Measurements from ENCODE around the gene PLPP1.
A peak's percentile ranks its signal among the peaks of the same experiment; 100 is the strongest.

PLPP1 gene

DNA sequence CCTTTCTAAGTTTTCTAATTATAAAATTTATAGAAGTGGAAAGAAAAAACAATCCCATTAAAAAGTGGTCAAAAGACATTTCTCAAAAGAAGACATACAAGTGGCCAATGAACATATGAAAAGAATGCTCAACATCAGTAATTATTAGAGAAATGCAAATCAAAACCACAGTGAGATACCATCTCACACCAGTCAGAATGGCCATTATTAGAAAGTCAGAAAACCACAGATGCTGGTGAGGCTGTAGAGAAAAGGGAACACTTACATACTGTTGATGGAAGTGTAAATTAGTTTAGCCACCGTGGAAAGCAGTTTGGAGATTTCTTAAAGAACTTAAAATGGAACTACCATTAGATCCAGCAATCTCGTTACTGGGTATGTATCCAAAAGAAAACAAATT lies 23.7 kb upstream of the PLPP1 start:
- Histone ChIP-seq H3K27ac (ENCODE audit: low read length) (no peak overlapping the region), H3K79me2 (ENCODE audit: low read length) (no peaks in the 10 kb centered on the region), H3K4me2 (ENCODE audit: low read depth, low read length) (no peak overlapping the region), H3K4me3 (ENCODE audit: low read length) (no peak overlapping the region), H3K9ac (ENCODE audit: low read length) (no peak overlapping the region), H3K4me1 (ENCODE audit: low read length) (no peaks in the 10 kb centered on the region), H4K20me1 (ENCODE audit: insufficient read depth, low read length) (no peaks in the 10 kb centered on the region), H3K9me2 (replicated peaks; ENCODE audit: insufficient read depth, low read length) (no peaks in the 10 kb centered on the region), H3K27me3 (replicated peaks; ENCODE audit: insufficient read depth, low read length) (no peaks in the 10 kb centered on the region), H2AFZ (ENCODE audit: low read length) (no peak overlapping the region), H3K36me3 (replicated peaks; ENCODE audit: insufficient read depth, low read length) (no peaks in the 10 kb centered on the region), H3F3A (ENCODE audit: insufficient read depth, low read length) (no peaks in the 10 kb centered on the region), H3K9me3 (replicated peaks; ENCODE audit: insufficient read depth, low read length) (no peaks in the 10 kb centered on the region)
- no peak for TF ChIP-seq EZH2phosphoT487 (IDR thresholded peaks at IDR 0.05; ENCODE audit: low read length)
- TF ChIP-seq, protein P1, sequence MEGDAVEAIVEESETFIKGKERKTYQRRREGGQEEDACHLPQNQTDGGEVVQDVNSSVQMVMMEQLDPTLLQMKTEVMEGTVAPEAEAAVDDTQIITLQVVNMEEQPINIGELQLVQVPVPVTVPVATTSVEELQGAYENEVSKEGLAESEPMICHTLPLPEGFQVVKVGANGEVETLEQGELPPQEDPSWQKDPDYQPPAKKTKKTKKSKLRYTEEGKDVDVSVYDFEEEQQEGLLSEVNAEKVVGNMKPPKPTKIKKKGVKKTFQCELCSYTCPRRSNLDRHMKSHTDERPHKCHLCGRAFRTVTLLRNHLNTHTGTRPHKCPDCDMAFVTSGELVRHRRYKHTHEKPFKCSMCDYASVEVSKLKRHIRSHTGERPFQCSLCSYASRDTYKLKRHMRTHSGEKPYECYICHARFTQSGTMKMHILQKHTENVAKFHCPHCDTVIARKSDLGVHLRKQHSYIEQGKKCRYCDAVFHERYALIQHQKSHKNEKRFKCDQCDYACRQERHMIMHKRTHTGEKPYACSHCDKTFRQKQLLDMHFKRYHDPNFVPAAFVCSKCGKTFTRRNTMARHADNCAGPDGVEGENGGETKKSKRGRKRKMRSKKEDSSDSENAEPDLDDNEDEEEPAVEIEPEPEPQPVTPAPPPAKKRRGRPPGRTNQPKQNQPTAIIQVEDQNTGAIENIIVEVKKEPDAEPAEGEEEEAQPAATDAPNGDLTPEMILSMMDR (IDR thresholded peaks at IDR 0.05; ENCODE audit: low read length) = no peak
- TF ChIP-seq EZH2 (optimal IDR thresholded peaks at IDR 0.05; ENCODE audit: low read depth, low read length) = no peak
- DNase-seq = peak; percentile 32

DNA sequence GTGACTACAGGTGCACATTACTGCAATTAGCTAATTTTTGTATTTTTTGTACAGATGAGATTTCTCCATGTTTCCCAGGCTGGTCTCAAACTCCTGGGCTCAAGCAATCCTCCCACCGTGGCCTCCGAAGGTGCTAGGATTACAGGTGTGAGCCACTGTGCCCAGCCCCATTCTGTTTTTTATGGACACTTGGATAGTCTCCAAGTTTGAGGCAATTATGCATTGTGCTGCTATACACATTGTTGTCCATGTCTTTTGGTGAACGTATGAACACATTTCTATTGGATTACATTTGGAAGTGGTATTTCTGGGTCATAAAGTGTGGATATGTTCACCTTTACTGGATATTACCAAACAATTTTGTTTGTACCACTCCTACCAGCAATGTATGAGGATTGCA lies 22.4 kb upstream of the PLPP1 start:
- Histone ChIP-seq H3K4me1 (ENCODE audit: low read length) (no peaks in the 10 kb centered on the region), H3F3A (ENCODE audit: insufficient read depth, low read length) (no peaks in the 10 kb centered on the region), H3K4me3 (ENCODE audit: low read length) (no peak overlapping the region), H3K9ac (ENCODE audit: low read length) (no peak overlapping the region), H3K27me3 (replicated peaks; ENCODE audit: insufficient read depth, low read length) (no peaks in the 10 kb centered on the region), H2AFZ (ENCODE audit: low read length) (no peak overlapping the region), H3K9me3 (replicated peaks; ENCODE audit: insufficient read depth, low read length) (no peaks in the 10 kb centered on the region), H3K4me2 (ENCODE audit: low read depth, low read length) (no peak overlapping the region), H3K36me3 (replicated peaks; ENCODE audit: insufficient read depth, low read length) (no peaks in the 10 kb centered on the region), H3K27ac (ENCODE audit: low read length) (no peak overlapping the region), H3K9me2 (replicated peaks; ENCODE audit: insufficient read depth, low read length) (no peaks in the 10 kb centered on the region), H3K79me2 (ENCODE audit: low read length) (no peaks in the 10 kb centered on the region), H4K20me1 (ENCODE audit: insufficient read depth, low read length) (no peaks in the 10 kb centered on the region)
- TF ChIP-seq EZH2phosphoT487 (IDR thresholded peaks at IDR 0.05; ENCODE audit: low read length) (no peak), EZH2 (optimal IDR thresholded peaks at IDR 0.05; ENCODE audit: low read depth, low read length) (no peak)
- TF ChIP-seq, protein P1 (IDR thresholded peaks at IDR 0.05; ENCODE audit: low read length) = no peak
- DNase-seq = no peak

DNA sequence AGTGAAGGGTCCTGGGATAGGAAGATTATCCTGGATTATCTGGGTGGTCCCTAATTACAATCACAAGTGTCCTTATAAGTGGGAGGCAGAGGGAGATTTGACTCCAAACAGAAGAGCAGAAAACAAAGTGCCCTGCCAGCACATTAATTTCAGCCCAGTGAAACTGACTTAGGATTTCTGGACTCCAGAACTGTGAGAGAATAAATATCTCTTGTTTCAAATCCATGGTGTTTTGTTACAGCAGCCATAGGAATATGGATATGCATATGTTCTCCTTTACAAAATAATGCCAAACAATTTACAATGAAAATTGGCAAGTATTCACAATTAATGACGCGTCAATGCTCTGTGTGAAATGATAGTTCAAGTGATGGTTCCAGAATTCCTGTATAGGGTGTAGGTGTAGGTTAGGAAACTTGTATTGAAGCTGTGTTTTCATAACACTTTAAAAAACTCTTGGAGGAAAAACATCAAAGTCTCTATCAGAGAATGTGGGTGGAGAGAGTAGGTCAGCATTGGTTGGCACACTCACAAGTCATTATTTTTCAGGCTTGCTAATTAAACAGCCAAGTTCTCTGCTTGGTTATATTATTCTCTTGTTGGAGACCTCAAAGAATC lies 19.9 kb upstream of the PLPP1 start:
- DNase-seq = no peak
- H3K9ac ChIP-seq (ENCODE audit: low read length) = no peak overlapping the region
- H3K9me3 ChIP-seq (replicated peaks; ENCODE audit: insufficient read depth, low read length) = no peaks in the 10 kb centered on the region
- no peaks in the 10 kb centered on the region for H3K9me2 ChIP-seq (replicated peaks; ENCODE audit: insufficient read depth, low read length)
- H3K36me3 ChIP-seq (replicated peaks; ENCODE audit: insufficient read depth, low read length) = no peaks in the 10 kb centered on the region
- H3K27ac ChIP-seq (ENCODE audit: low read length) = no peak overlapping the region
- no peak overlapping the region for H3K4me2 ChIP-seq (ENCODE audit: low read depth, low read length)
- no peaks in the 10 kb centered on the region for H4K20me1 ChIP-seq (ENCODE audit: insufficient read depth, low read length)
- no peaks in the 10 kb centered on the region for H3F3A ChIP-seq (ENCODE audit: insufficient read depth, low read length)
- no peak overlapping the region for H2AFZ ChIP-seq (ENCODE audit: low read length)
- H3K79me2 ChIP-seq (ENCODE audit: low read length) = no peaks in the 10 kb centered on the region
- H3K27me3 ChIP-seq (replicated peaks; ENCODE audit: insufficient read depth, low read length) = no peaks in the 10 kb centered on the region
- TF ChIP-seq EZH2phosphoT487 (IDR thresholded peaks at IDR 0.05; ENCODE audit: low read length) (no peak), EZH2 (optimal IDR thresholded peaks at IDR 0.05; ENCODE audit: low read depth, low read length) (no peak)
- TF ChIP-seq, protein P1 (IDR thresholded peaks at IDR 0.05; ENCODE audit: low read length) = no peak
- H3K4me3 ChIP-seq (ENCODE audit: low read length) = no peak overlapping the region
- H3K4me1 ChIP-seq (ENCODE audit: low read length) = no peaks in the 10 kb centered on the region
